A673 (cell line): ENCODE results near the gene TTLL12.

Experiments
- CTCF ChIP-seq: fragments of 300-800, 200-600 bp; sonication (generic); conservative IDR thresholded peaks from 2 replicates; pipeline ENCODE4 v1.5.1; 2017; ENCODE audit warnings: low read depth, mild to moderate bottlenecking, antibody characterized with exemption, low read length, moderate library complexity, mixed read lengths
- EZH2 ChIP-seq: fragments of 200-600 bp; sonication (generic); IDR thresholded peaks from 2 replicates; pipeline ENCODE4 v1.6.1; 2017; ENCODE audit warnings: borderline replicate concordance, low read depth, mild to moderate bottlenecking, mixed read lengths, antibody characterized with exemption, low read length; ENCODE audit not compliant: poor library complexity, severe bottlenecking

- TF ChIP-seq EZH2: no peak
- no peak for TF ChIP-seq CTCF
Observed at GRCh38 chr22:43142880-43143562, 43.9 kb downstream of the TTLL12 start, which contains the start of gene MCAT.
